Skeletal muscle tissue (tissue), 4 donors: ENCODE measurements around the gene APOD. TPM values are rescaled to one million over a fixed set of nuclear protein-coding genes. Genes with fewer than 3 reads are reported as not detected.
"Not testable (repeated sequence)": the region's sequence is repeated elsewhere in the genome, so short reads cannot be mapped to it uniquely, and the experiment has no call there.

ENCODE experiments used
- H3K27ac ChIP-seq: one replicate; pipeline ENCODE4 v1.7.0; 2013; ENCODE audit warnings: mild to moderate bottlenecking, low read depth, low read length, inconsistent platforms
- H3K27me3 ChIP-seq, 3 donors: one replicate each; pipeline ENCODE4 v1.7.0; 2013; ENCODE audit warnings: low read length in 3 of 3; ENCODE audit not compliant: control insufficient read depth in 3 of 3, insufficient read depth in 3 of 3
- H3K36me3 ChIP-seq, 3 donors: one replicate each; pipeline ENCODE4 v1.7.0; 2013; ENCODE audit warnings: low read length in 3 of 3; ENCODE audit not compliant: control insufficient read depth in 3 of 3, insufficient read depth in 3 of 3
- H3K4me1 ChIP-seq, 3 donors: one replicate each; pipeline ENCODE4 v1.7.0; 2013; ENCODE audit warnings: low read length in 3 of 3, mild to moderate bottlenecking in 3 of 3; ENCODE audit not compliant: control insufficient read depth in 3 of 3, insufficient read depth in 3 of 3
- H3K4me3 ChIP-seq, 3 donors: one replicate each; pipeline ENCODE4 v1.7.0; 2013; ENCODE audit warnings: low read length in 3 of 3
- H3K9ac ChIP-seq, 3 donors: one replicate each; pipeline ENCODE4 v1.7.0; 2013; ENCODE audit warnings: low read length in 3 of 3, mild to moderate bottlenecking in 3 of 3, moderate library complexity in 2 of 3, low read depth in 1 of 3
- H3K9me3 ChIP-seq, 3 donors: one replicate each; pipeline ENCODE4 v1.7.0; 2013; ENCODE audit warnings: low read length in 3 of 3; ENCODE audit not compliant: control insufficient read depth in 3 of 3
- total RNA-seq: library from RNA; depleted of rRNA; stranded (reverse); fragments of >200 nt; gene quantifications from one replicate; pipeline ENCODE4 v1.2.3, GENCODE V29; 2014
- donor health status: Osteomylitis.

The APOD gene
- total RNA-seq, 1 donor from 2014 or later = 20.4 TPM

- H3K9ac ChIP-seq, H3K27me3 ChIP-seq, H3K27ac ChIP-seq, H3K4me3 ChIP-seq, H3K36me3 ChIP-seq, H3K9me3 ChIP-seq, H3K4me1 ChIP-seq: not testable (repeated sequence)
Observed at GRCh38 chr3:195617134-195617533, 33.4 kb upstream of the APOD start.

- Histone ChIP-seq H3K27ac (no peak overlapping the region), H3K27me3 (peaks cover 0 to 9% (median 0%) of the 10 kb centered on the region in 3 donors), H3K4me3 (no peak overlapping the region), H3K36me3 (no peaks in the 10 kb centered on the region), H3K4me1 (no peaks in the 10 kb centered on the region), H3K9me3 (no peaks in the 10 kb centered on the region), H3K9ac (no peak overlapping the region)
Observed at GRCh38 chr3:195616681-195617080, 32.9 kb upstream of the APOD start.

- H3K4me3 ChIP-seq, H3K9ac ChIP-seq, H3K36me3 ChIP-seq: not testable (repeated sequence)
Observed at GRCh38 chr3:195615952-195616537, 32.3 kb upstream of the APOD start.

GRCh38 chr3:195614672-195615504 is 31.1 kb upstream of the APOD start:
- not testable (repeated sequence) for H3K27ac ChIP-seq, H3K9me3 ChIP-seq, H3K27me3 ChIP-seq, H3K4me1 ChIP-seq, H3K4me3 ChIP-seq, H3K36me3 ChIP-seq, H3K9ac ChIP-seq

More at GRCh38 chr3:195615952-195616537, 32.3 kb upstream of the APOD start:
- H3K4me1 ChIP-seq, H3K9me3 ChIP-seq, H3K27me3 ChIP-seq, H3K27ac ChIP-seq: not testable (repeated sequence)

- Histone ChIP-seq H3K27ac (no peak overlapping the region), H3K9me3 (no peaks in the 10 kb centered on the region), H3K4me3 (no peak overlapping the region), H3K9ac (no peak overlapping the region), H3K27me3 (peaks cover 0 to 4% (median 0%) of the 10 kb centered on the region in 3 donors), H3K4me1 (peaks cover 0 to 5% (median 0%) of the 10 kb centered on the region in 3 donors), H3K36me3 (no peaks in the 10 kb centered on the region)
Observed at GRCh38 chr3:195613468-195614069, 29.8 kb upstream of the APOD start.

- H3K9me3 ChIP-seq = no peaks in the 10 kb centered on the region
- no peaks in the 10 kb centered on the region for H3K36me3 ChIP-seq
- H3K4me1 ChIP-seq = peaks cover 0 to 5% (median 0%) of the 10 kb centered on the region in 3 donors
- H3K27ac ChIP-seq = no peak overlapping the region
- H3K4me3 ChIP-seq = no peak overlapping the region
- no peak overlapping the region for H3K9ac ChIP-seq
- no peaks in the 10 kb centered on the region for H3K27me3 ChIP-seq
Observed at GRCh38 chr3:195612075-195612800, 28.5 kb upstream of the APOD start.

- peaks cover 0 to 5% (median 0%) of the 10 kb centered on the region in 3 donors for H3K4me1 ChIP-seq
- H3K27me3 ChIP-seq = no peaks in the 10 kb centered on the region
- H3K27ac ChIP-seq = no peak overlapping the region
- no peak overlapping the region for H3K9ac ChIP-seq
- no peaks in the 10 kb centered on the region for H3K36me3 ChIP-seq
- H3K4me3 ChIP-seq = no peak overlapping the region
- H3K9me3 ChIP-seq = no peaks in the 10 kb centered on the region
Observed at GRCh38 chr3:195609229-195609628, 25.5 kb upstream of the APOD start.

- H3K4me3 ChIP-seq, H3K27me3 ChIP-seq, H3K36me3 ChIP-seq, H3K27ac ChIP-seq, H3K9me3 ChIP-seq, H3K9ac ChIP-seq: not testable (repeated sequence)
- peaks cover 2 to 12% (median 7%) of the 10 kb centered on the region in 3 donors for H3K4me1 ChIP-seq
Observed at GRCh38 chr3:195601785-195602184, 18.0 kb upstream of the APOD start.

- Histone ChIP-seq H3K4me3 (no peak overlapping the region), H3K36me3 (no peaks in the 10 kb centered on the region), H3K9me3 (no peaks in the 10 kb centered on the region)
Observed at GRCh38 chr3:195601382-195601781, 17.6 kb upstream of the APOD start.

More at GRCh38 chr3:195601382-195601781, 17.6 kb upstream of the APOD start:
- H3K4me1 ChIP-seq = peaks cover 3 to 14% (median 7%) of the 10 kb centered on the region in 3 donors
- no peak overlapping the region for H3K27ac ChIP-seq
- H3K9ac ChIP-seq = no peak overlapping the region
- no peaks in the 10 kb centered on the region for H3K27me3 ChIP-seq
